Measurements from ENCODE around the gene DENND1A.

Gene DENND1A

GRCh38 chr9:123371805-123372590 is 557.9 kb downstream of the DENND1A start:
- no peak overlapping the region for H3K27ac ChIP-seq (ENCODE audit: low read depth, low read length)
- H3K36me3 ChIP-seq (ENCODE audit: low read length), result no peaks in the 10 kb centered on the region
- no peaks in the 10 kb centered on the region for H3K27me3 ChIP-seq (ENCODE audit: low read length)
- H3K9me2 ChIP-seq (replicated peaks; ENCODE audit: insufficient read depth, low read length), result no peaks in the 10 kb centered on the region
- H3K9me3 ChIP-seq (ENCODE audit: insufficient read depth, low read length), result no peaks in the 10 kb centered on the region
- H3K4me3 ChIP-seq (ENCODE audit: insufficient read depth, low read length, poor library complexity, severe bottlenecking), result no peak overlapping the region
- no peaks in the 10 kb centered on the region for H3F3A ChIP-seq (ENCODE audit: insufficient read depth)
- H4K20me1 ChIP-seq (ENCODE audit: low read depth, low read length), result no peaks in the 10 kb centered on the region
- no peak overlapping the region for H2AFZ ChIP-seq (ENCODE audit: low read depth, low read length, severe bottlenecking)
- H3K4me2 ChIP-seq (ENCODE audit: low read depth, low read length, poor library complexity, severe bottlenecking), result no peak overlapping the region
- H3K79me2 ChIP-seq (ENCODE audit: insufficient read depth, low read length), result no peaks in the 10 kb centered on the region
- H3K9ac ChIP-seq (ENCODE audit: low read length), result no peak overlapping the region
- TF ChIP-seq EZH2phosphoT487 (conservative IDR thresholded peaks at IDR 0.05; ENCODE audit: low read length) (no peak), CTCF (IDR thresholded peaks at IDR 0.05; ENCODE audit: insufficient read depth, low read length, poor library complexity, severe bottlenecking) (no peak)

GRCh38 chr9:123371228-123371584 is 558.7 kb downstream of the DENND1A start:
- no peak overlapping the region for H2AFZ ChIP-seq (ENCODE audit: low read depth, low read length, severe bottlenecking)
- no peaks in the 10 kb centered on the region for H3K27me3 ChIP-seq (ENCODE audit: low read length)
- TF ChIP-seq CTCF (IDR thresholded peaks at IDR 0.05; ENCODE audit: insufficient read depth, low read length, poor library complexity, severe bottlenecking) (no peak), EZH2phosphoT487 (conservative IDR thresholded peaks at IDR 0.05; ENCODE audit: low read length) (no peak)
- no peak overlapping the region for H3K4me3 ChIP-seq (ENCODE audit: insufficient read depth, low read length, poor library complexity, severe bottlenecking)
- H3K9me3 ChIP-seq (ENCODE audit: insufficient read depth, low read length), result no peaks in the 10 kb centered on the region
- no peaks in the 10 kb centered on the region for H3K79me2 ChIP-seq (ENCODE audit: insufficient read depth, low read length)
- no peaks in the 10 kb centered on the region for H3K9me2 ChIP-seq (replicated peaks; ENCODE audit: insufficient read depth, low read length)
- H3K9ac ChIP-seq (ENCODE audit: low read length), result no peak overlapping the region
- H3F3A ChIP-seq (ENCODE audit: insufficient read depth), result no peaks in the 10 kb centered on the region
- H3K27ac ChIP-seq (ENCODE audit: low read depth, low read length), result no peak overlapping the region
- H3K36me3 ChIP-seq (ENCODE audit: low read length), result no peaks in the 10 kb centered on the region
- H3K4me2 ChIP-seq (ENCODE audit: low read depth, low read length, poor library complexity, severe bottlenecking), result no peak overlapping the region
- H4K20me1 ChIP-seq (ENCODE audit: low read depth, low read length), result no peaks in the 10 kb centered on the region

- H3K9me3 ChIP-seq (ENCODE audit: insufficient read depth, low read length), result no peaks in the 10 kb centered on the region
- no peak overlapping the region for H3K4me2 ChIP-seq (ENCODE audit: low read depth, low read length, poor library complexity, severe bottlenecking)
- no peaks in the 10 kb centered on the region for H3K27me3 ChIP-seq (ENCODE audit: low read length)
- no peaks in the 10 kb centered on the region for H4K20me1 ChIP-seq (ENCODE audit: low read depth, low read length)
- no peaks in the 10 kb centered on the region for H3K36me3 ChIP-seq (ENCODE audit: low read length)
- no peak overlapping the region for H3K9ac ChIP-seq (ENCODE audit: low read length)
- H3K79me2 ChIP-seq (ENCODE audit: insufficient read depth, low read length), result no peaks in the 10 kb centered on the region
- H3K27ac ChIP-seq (ENCODE audit: low read depth, low read length), result no peak overlapping the region
- H3K4me3 ChIP-seq (ENCODE audit: insufficient read depth, low read length, poor library complexity, severe bottlenecking), result no peak overlapping the region
- no peak overlapping the region for H2AFZ ChIP-seq (ENCODE audit: low read depth, low read length, severe bottlenecking)
- H3F3A ChIP-seq (ENCODE audit: insufficient read depth), result no peaks in the 10 kb centered on the region
- TF ChIP-seq CTCF (IDR thresholded peaks at IDR 0.05; ENCODE audit: insufficient read depth, low read length, poor library complexity, severe bottlenecking) (no peak), EZH2phosphoT487 (conservative IDR thresholded peaks at IDR 0.05; ENCODE audit: low read length) (no peak)
- no peaks in the 10 kb centered on the region for H3K9me2 ChIP-seq (replicated peaks; ENCODE audit: insufficient read depth, low read length)
Observed at GRCh38 chr9:123370526-123371227, 559.2 kb downstream of the DENND1A start.

Measured in SU-DHL-6 (cell line).